Liver (tissue), 3 donors: ENCODE measurements around the gene PRKCD.

Experiments used
- GABPA ChIP-seq, 2 donors: IDR thresholded peaks in 1 of 2; conservative IDR thresholded peaks in 1 of 2; 2 replicates each; pipeline ENCODE4 v1.6.1; 2016; ENCODE audit warnings: antibody characterized with exemption in 2 of 2, mild to moderate bottlenecking in 1 of 2, moderate library complexity in 1 of 2
- JUND ChIP-seq, 2 donors: IDR thresholded peaks; 2 replicates each; pipeline ENCODE4 v1.6.1; 2016; ENCODE audit warnings: antibody characterized with exemption in 2 of 2
- TAF1 ChIP-seq: conservative IDR thresholded peaks from 2 replicates; pipeline ENCODE4 v1.6.1; 2016; ENCODE audit warnings: antibody characterized with exemption, mild to moderate bottlenecking
- TF ChIP-seq, protein P1 (sequence below): fragments of 150-350 bp; IDR thresholded peaks from 2 replicates; pipeline ENCODE4 v1.5.1; 2017; ENCODE audit warnings: improper control_type of control experiment, low read depth, low read length; ENCODE audit not compliant: missing input control
- TF ChIP-seq, protein P2 (sequence below): IDR thresholded peaks from 2 replicates; pipeline ENCODE4 v1.6.1; 2016; ENCODE audit warnings: antibody characterized with exemption
- donor health status: healthy.
- donor health status: healthy.

DNA sequence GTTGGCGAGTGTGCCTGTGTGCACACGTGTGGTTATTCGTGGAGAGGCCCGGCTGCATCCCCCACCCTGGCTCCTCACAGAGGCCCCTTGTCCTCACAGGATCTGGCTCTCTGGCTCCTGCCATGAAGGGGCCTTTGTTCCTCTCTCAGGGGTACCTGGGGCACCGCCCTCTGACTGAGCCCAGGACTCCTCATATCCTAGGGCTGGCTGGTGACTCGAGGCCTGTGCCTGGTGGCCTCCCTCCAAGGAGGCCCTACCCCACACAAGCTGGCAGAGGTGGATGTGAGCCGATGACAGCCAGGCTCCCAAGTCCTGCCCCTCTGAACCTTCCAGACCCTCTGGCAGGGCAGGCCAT lies 10.0 kb downstream of the PRKCD start:
- TF ChIP-seq, protein P1, sequence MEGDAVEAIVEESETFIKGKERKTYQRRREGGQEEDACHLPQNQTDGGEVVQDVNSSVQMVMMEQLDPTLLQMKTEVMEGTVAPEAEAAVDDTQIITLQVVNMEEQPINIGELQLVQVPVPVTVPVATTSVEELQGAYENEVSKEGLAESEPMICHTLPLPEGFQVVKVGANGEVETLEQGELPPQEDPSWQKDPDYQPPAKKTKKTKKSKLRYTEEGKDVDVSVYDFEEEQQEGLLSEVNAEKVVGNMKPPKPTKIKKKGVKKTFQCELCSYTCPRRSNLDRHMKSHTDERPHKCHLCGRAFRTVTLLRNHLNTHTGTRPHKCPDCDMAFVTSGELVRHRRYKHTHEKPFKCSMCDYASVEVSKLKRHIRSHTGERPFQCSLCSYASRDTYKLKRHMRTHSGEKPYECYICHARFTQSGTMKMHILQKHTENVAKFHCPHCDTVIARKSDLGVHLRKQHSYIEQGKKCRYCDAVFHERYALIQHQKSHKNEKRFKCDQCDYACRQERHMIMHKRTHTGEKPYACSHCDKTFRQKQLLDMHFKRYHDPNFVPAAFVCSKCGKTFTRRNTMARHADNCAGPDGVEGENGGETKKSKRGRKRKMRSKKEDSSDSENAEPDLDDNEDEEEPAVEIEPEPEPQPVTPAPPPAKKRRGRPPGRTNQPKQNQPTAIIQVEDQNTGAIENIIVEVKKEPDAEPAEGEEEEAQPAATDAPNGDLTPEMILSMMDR, result no peak
- TF ChIP-seq JUND (IDR thresholded peaks at IDR 0.05) (no peak), TAF1 (no peak), GABPA (IDR thresholded peaks at IDR 0.05 in 1 of 2, conservative IDR thresholded peaks at IDR 0.05 in 1 of 2) (no peak)
- TF ChIP-seq, protein P2, sequence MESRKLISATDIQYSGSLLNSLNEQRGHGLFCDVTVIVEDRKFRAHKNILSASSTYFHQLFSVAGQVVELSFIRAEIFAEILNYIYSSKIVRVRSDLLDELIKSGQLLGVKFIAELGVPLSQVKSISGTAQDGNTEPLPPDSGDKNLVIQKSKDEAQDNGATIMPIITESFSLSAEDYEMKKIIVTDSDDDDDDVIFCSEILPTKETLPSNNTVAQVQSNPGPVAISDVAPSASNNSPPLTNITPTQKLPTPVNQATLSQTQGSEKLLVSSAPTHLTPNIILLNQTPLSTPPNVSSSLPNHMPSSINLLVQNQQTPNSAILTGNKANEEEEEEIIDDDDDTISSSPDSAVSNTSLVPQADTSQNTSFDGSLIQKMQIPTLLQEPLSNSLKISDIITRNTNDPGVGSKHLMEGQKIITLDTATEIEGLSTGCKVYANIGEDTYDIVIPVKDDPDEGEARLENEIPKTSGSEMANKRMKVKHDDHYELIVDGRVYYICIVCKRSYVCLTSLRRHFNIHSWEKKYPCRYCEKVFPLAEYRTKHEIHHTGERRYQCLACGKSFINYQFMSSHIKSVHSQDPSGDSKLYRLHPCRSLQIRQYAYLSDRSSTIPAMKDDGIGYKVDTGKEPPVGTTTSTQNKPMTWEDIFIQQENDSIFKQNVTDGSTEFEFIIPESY, result no peak
